ENCODE results near the gene C7orf57. TPM values are rescaled to one million over a fixed set of nuclear protein-coding genes. Genes with fewer than 3 reads are reported as not detected.

The C7orf57 gene
- total RNA-seq, 1 donor from 2014 or later = not detected

DNA sequence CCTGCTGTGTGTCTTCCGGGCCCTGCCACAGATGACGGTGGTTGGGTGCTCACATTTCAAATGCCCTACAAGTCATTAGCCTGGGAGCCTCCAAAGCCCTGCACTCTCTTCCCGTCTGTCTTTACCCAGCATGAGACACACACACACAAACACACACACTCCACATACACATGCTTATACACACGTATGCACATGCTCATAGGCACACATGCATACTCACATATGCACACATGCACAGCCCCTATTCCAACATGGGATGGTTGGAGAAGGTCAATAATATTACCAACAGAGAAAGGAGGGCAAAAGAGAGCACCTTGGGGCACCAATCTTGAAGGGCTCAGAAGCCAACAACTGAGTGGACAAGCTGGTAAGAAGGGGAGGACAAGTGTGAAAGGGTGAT lies 25.4 kb upstream of the C7orf57 start:
- H3K27ac Mint-ChIP-seq = no peak overlapping the region
- no peak overlapping the region for H3K4me3 ChIP-seq
- H3K79me2 ChIP-seq (ENCODE audit: low read depth) = no peaks in the 10 kb centered on the region
- H3K27ac ChIP-seq = no peak overlapping the region
- H2AFZ ChIP-seq (replicated peaks) = no peak overlapping the region
- TF ChIP-seq EZH2 (IDR thresholded peaks at IDR 0.05) = no peak
- no peak for TF ChIP-seq EZH2phosphoT487 (IDR thresholded peaks at IDR 0.05)
- TF ChIP-seq, protein P1, sequence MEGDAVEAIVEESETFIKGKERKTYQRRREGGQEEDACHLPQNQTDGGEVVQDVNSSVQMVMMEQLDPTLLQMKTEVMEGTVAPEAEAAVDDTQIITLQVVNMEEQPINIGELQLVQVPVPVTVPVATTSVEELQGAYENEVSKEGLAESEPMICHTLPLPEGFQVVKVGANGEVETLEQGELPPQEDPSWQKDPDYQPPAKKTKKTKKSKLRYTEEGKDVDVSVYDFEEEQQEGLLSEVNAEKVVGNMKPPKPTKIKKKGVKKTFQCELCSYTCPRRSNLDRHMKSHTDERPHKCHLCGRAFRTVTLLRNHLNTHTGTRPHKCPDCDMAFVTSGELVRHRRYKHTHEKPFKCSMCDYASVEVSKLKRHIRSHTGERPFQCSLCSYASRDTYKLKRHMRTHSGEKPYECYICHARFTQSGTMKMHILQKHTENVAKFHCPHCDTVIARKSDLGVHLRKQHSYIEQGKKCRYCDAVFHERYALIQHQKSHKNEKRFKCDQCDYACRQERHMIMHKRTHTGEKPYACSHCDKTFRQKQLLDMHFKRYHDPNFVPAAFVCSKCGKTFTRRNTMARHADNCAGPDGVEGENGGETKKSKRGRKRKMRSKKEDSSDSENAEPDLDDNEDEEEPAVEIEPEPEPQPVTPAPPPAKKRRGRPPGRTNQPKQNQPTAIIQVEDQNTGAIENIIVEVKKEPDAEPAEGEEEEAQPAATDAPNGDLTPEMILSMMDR (IDR thresholded peaks at IDR 0.05) = no peak
- DNase-seq (ENCODE audit: low spot score) = no peak
- H4K20me1 ChIP-seq (ENCODE audit: low read depth) = no peaks in the 10 kb centered on the region
- no peaks in the 10 kb centered on the region for H3K9me3 ChIP-seq (ENCODE audit: low read depth)
- no peaks in the 10 kb centered on the region for H3K27me3 Mint-ChIP-seq (ENCODE audit: insufficient read depth, low read depth)
- no peaks in the 10 kb centered on the region for H3K36me3 ChIP-seq
- H3K4me1 ChIP-seq = peaks cover under 1% of the 10 kb centered on the region
- H3K27me3 ChIP-seq = no peaks in the 10 kb centered on the region
- H3K36me3 Mint-ChIP-seq = no peaks in the 10 kb centered on the region
- H3K9me3 Mint-ChIP-seq = no peaks in the 10 kb centered on the region
- no peak overlapping the region for H3K9ac ChIP-seq
- H3F3A ChIP-seq (ENCODE audit: low read depth) = no peaks in the 10 kb centered on the region
- no peak overlapping the region for H3K4me3 Mint-ChIP-seq
- no peaks in the 10 kb centered on the region for H3K4me1 Mint-ChIP-seq
- H3K4me2 ChIP-seq = no peak overlapping the region

DNA sequence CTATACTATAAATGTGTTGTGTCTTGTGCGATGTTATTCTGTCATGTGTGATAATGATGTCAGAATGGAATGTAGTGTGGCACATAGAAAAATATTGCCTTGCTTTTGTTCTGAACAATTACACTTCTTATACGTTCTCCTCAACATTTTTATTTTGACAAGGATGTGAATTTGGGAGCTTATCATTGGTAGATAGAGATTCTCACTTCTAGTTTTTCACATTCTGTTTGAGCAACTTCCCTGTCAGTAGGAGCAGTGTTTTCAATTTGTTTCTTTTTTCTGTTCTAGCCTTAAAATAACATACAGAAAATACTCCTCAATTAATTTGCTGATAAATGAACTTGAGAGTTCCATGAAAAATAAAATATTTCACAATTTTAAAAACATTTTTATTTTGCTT lies 24.0 kb upstream of the C7orf57 start:
- no peaks in the 10 kb centered on the region for H3K9me3 ChIP-seq (ENCODE audit: low read depth)
- no peaks in the 10 kb centered on the region for H3K27me3 Mint-ChIP-seq (ENCODE audit: insufficient read depth, low read depth)
- no peak overlapping the region for H3K4me3 ChIP-seq
- no peaks in the 10 kb centered on the region for H3K79me2 ChIP-seq (ENCODE audit: low read depth)
- no peaks in the 10 kb centered on the region for H3K36me3 ChIP-seq
- no peaks in the 10 kb centered on the region for H3K27me3 ChIP-seq
- no peak overlapping the region for H2AFZ ChIP-seq (replicated peaks)
- H3K4me1 Mint-ChIP-seq = no peaks in the 10 kb centered on the region
- no peak overlapping the region for H3K9ac ChIP-seq
- H3K9me3 Mint-ChIP-seq = no peaks in the 10 kb centered on the region
- no peaks in the 10 kb centered on the region for H4K20me1 ChIP-seq (ENCODE audit: low read depth)
- no peak overlapping the region for H3K27ac Mint-ChIP-seq
- no peak overlapping the region for H3K4me3 Mint-ChIP-seq
- H3K4me2 ChIP-seq = no peak overlapping the region
- H3K36me3 Mint-ChIP-seq = no peaks in the 10 kb centered on the region
- no peaks in the 10 kb centered on the region for H3K4me1 ChIP-seq
- TF ChIP-seq, protein P1 (IDR thresholded peaks at IDR 0.05) = no peak
- TF ChIP-seq EZH2phosphoT487 (IDR thresholded peaks at IDR 0.05) (no peak), EZH2 (IDR thresholded peaks at IDR 0.05) (no peak)
- no peak for DNase-seq (ENCODE audit: low spot score)
- H3K27ac ChIP-seq = no peak overlapping the region
- no peaks in the 10 kb centered on the region for H3F3A ChIP-seq (ENCODE audit: low read depth)

DNA sequence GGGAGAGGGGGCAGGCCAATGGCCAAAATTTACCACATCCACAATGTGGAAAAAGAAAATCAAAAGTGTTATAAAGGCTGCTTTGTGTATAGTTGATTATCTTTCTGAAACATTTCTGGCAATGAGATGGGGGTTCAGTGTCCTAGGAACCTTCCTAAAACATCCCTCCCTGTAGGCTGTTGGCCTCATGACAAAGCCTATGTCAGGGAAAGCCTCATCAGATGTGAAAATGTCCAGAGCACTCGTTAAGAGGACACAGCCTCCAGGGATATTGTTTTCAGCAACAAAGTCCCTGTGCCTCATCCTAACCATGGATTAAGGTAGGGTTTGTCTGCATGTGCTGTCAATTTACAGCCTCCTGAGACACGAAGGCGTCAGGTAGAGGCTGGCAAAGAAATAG lies 23.4 kb upstream of the C7orf57 start:
- H3K4me1 ChIP-seq = no peaks in the 10 kb centered on the region
- H3K27ac ChIP-seq = no peak overlapping the region
- no peaks in the 10 kb centered on the region for H3K27me3 ChIP-seq
- H3K4me3 ChIP-seq = no peak overlapping the region
- no peak overlapping the region for H2AFZ ChIP-seq (replicated peaks)
- H3K36me3 ChIP-seq = no peaks in the 10 kb centered on the region
- no peaks in the 10 kb centered on the region for H3K4me1 Mint-ChIP-seq
- H3K9me3 Mint-ChIP-seq = no peaks in the 10 kb centered on the region
- no peaks in the 10 kb centered on the region for H3K27me3 Mint-ChIP-seq (ENCODE audit: insufficient read depth, low read depth)
- no peak for DNase-seq (ENCODE audit: low spot score)
- no peak overlapping the region for H3K9ac ChIP-seq
- no peak overlapping the region for H3K4me2 ChIP-seq
- H3K79me2 ChIP-seq (ENCODE audit: low read depth) = no peaks in the 10 kb centered on the region
- H4K20me1 ChIP-seq (ENCODE audit: low read depth) = no peaks in the 10 kb centered on the region
- TF ChIP-seq, protein P1 (IDR thresholded peaks at IDR 0.05) = no peak
- TF ChIP-seq EZH2phosphoT487 (IDR thresholded peaks at IDR 0.05) = no peak
- no peak for TF ChIP-seq EZH2 (IDR thresholded peaks at IDR 0.05)
- H3K9me3 ChIP-seq (ENCODE audit: low read depth) = no peaks in the 10 kb centered on the region
- H3K4me3 Mint-ChIP-seq = no peak overlapping the region
- no peaks in the 10 kb centered on the region for H3K36me3 Mint-ChIP-seq
- H3F3A ChIP-seq (ENCODE audit: low read depth) = no peaks in the 10 kb centered on the region
- H3K27ac Mint-ChIP-seq = no peak overlapping the region
